HepG2 (cell line): Measurements from ENCODE around the gene PIBF1.

Experiments
- BRF2 ChIP-seq: sonication (generic); formaldehyde crosslinking; IDR thresholded peaks from 2 replicates; pipeline ENCODE4 v1.8.1; 2022; ENCODE audit warnings: mild to moderate bottlenecking, missing genetic modification reagents
- CCAR2 ChIP-seq: fragments of 200-400 bp; formaldehyde crosslinking; optimal IDR thresholded peaks from 2 replicates; pipeline ENCODE3; 2018; ENCODE audit warnings: low read depth, mild to moderate bottlenecking, low read length, moderate library complexity
- CTCF ChIP-seq: sonication (generic); formaldehyde crosslinking; IDR thresholded peaks from 2 replicates; pipeline ENCODE4 v1.5.0; 2020; ENCODE audit warnings: mild to moderate bottlenecking, missing genetic modification reagents, moderate library complexity
- HIVEP1 ChIP-seq: sonication (generic); formaldehyde crosslinking; IDR thresholded peaks from 2 replicates; pipeline ENCODE4 v1.4.0; 2020; ENCODE audit warnings: mild to moderate bottlenecking, missing genetic modification reagents
- ISX ChIP-seq: sonication (generic); formaldehyde crosslinking; conservative IDR thresholded peaks from 2 replicates; pipeline ENCODE4 v1.5.0; 2020; ENCODE audit warnings: missing genetic modification reagents
- PCBP2 ChIP-seq: fragments of 200-400 bp; formaldehyde crosslinking; optimal IDR thresholded peaks from 2 replicates; pipeline ENCODE3; 2018; ENCODE audit warnings: low read length, low read depth; ENCODE audit not compliant: poor library complexity, severe bottlenecking
- POLR2A ChIP-seq, 2 experiments: IDR thresholded peaks; 2 replicates each; pipeline ENCODE4 v1.6.1; 2011; ENCODE audit warnings: low read depth in 2 of 2, low read length in 2 of 2, mild to moderate bottlenecking in 1 of 2, moderate library complexity in 1 of 2; ENCODE audit not compliant: insufficient read depth in 1 of 2
- PRDM10 ChIP-seq: sonication (generic); formaldehyde crosslinking; IDR thresholded peaks from 2 replicates; pipeline ENCODE4 v1.4.0; 2020; ENCODE audit warnings: low read depth, missing genetic modification reagents
- PREB ChIP-seq: sonication (generic); formaldehyde crosslinking; IDR thresholded peaks from 2 replicates; pipeline ENCODE4 v1.4.0; 2020; ENCODE audit warnings: missing genetic modification reagents
- RFX5 ChIP-seq: IDR thresholded peaks from 2 replicates; pipeline ENCODE4 v1.6.1; 2011; ENCODE audit warnings: low read depth, low read length, improper control_type of control experiment
- TCF7 ChIP-seq: sonication (generic); IDR thresholded peaks from 2 replicates; pipeline ENCODE4 v1.6.1; 2016; ENCODE audit warnings: antibody characterized with exemption, low read depth
- ZFP37 ChIP-seq: sonication (generic); formaldehyde crosslinking; IDR thresholded peaks from 2 replicates; pipeline ENCODE4 v1.4.0; 2020; ENCODE audit warnings: missing genetic modification reagents, borderline replicate concordance
- ZFP41 ChIP-seq: sonication (generic); formaldehyde crosslinking; IDR thresholded peaks from 2 replicates; pipeline ENCODE4 v1.4.0; 2020; ENCODE audit warnings: mild to moderate bottlenecking, missing genetic modification reagents, borderline replicate concordance

- TF ChIP-seq POLR2A (IDR thresholded peaks at IDR 0.05; ENCODE audit: insufficient read depth in 1 of 2, low read depth in 2 of 2, low read length in 2 of 2) (no peak), CCAR2 (no peak), TCF7 (peak; percentile 50; the same call in 1 of the 2 replicates), CTCF (CRISPR knock-in tag) (no peak), ZFP37 (CRISPR knock-in tag) (no peak), PCBP2 (no peak), ISX (CRISPR knock-in tag) (no peak), PRDM10 (no peak), BRF2 (CRISPR knock-in tag) (no peak), PREB (CRISPR knock-in tag) (no peak), ZFP41 (no peak), RFX5 (no peak), HIVEP1 (CRISPR knock-in tag) (no peak)
Observed at GRCh38 chr13:73038064-73038463, 256.1 kb downstream of the PIBF1 start.
